KMS-11 (cell line): ENCODE measurements around the gene DCLRE1B.
A peak's percentile ranks its signal among the peaks of the same experiment; 100 is the strongest.

Experiments
- H2AFZ ChIP-seq: fragments of 200-600 bp; sonication (generic); 2 replicates; pipeline ENCODE4 v1.6.1; 2016; ENCODE audit warnings: antibody characterized with exemption, mixed run types, low read depth
- H3K27ac ChIP-seq: fragments of 200-600 bp; sonication (generic); 2 replicates; pipeline ENCODE4 v1.6.1; 2016; ENCODE audit warnings: mild to moderate bottlenecking, mixed run types
- H3K27me3 ChIP-seq: fragments of 200-600 bp; sonication (generic); 2 replicates; pipeline ENCODE4 v1.6.1; 2017; ENCODE audit warnings: mild to moderate bottlenecking, low read depth, mixed run types, moderate library complexity; ENCODE audit not compliant: insufficient read depth
- H3K36me3 ChIP-seq: fragments of 200-600 bp; sonication (generic); 2 replicates; pipeline ENCODE4 v1.6.1; 2017; ENCODE audit warnings: mild to moderate bottlenecking, mixed run types; ENCODE audit not compliant: insufficient read depth
- H3K4me1 ChIP-seq: fragments of 200-600 bp; sonication (generic); 2 replicates; pipeline ENCODE4 v1.6.1; 2016; ENCODE audit warnings: mild to moderate bottlenecking, low read depth, mixed run types; ENCODE audit not compliant: poor library complexity, severe bottlenecking
- H3K4me2 ChIP-seq: fragments of 200-600 bp; sonication (generic); 2 replicates; pipeline ENCODE4 v1.7.0; 2016; ENCODE audit warnings: mild to moderate bottlenecking, mixed run types
- H3K4me3 ChIP-seq: fragments of 200-600 bp; sonication (generic); IDR thresholded peaks from 2 replicates; pipeline ENCODE4 v1.6.1; 2017; ENCODE audit warnings: low read depth, low read length, mixed read lengths; ENCODE audit not compliant: insufficient read depth
- H3K79me2 ChIP-seq: fragments of 200-600 bp; sonication (generic); 2 replicates; pipeline ENCODE4 v1.6.1; 2016; ENCODE audit warnings: low read depth, mixed run types; ENCODE audit not compliant: insufficient read depth
- H3K9ac ChIP-seq: fragments of 200-600 bp; sonication (generic); 2 replicates; pipeline ENCODE4 v1.6.1; 2016; ENCODE audit warnings: mild to moderate bottlenecking, mixed run types
- H4K20me1 ChIP-seq: fragments of 200-600 bp; sonication (generic); 2 replicates; pipeline ENCODE4 v1.6.1; 2016; ENCODE audit warnings: mild to moderate bottlenecking, mixed run types; ENCODE audit not compliant: insufficient read depth
- TF ChIP-seq, protein P1 (sequence below): fragments of 200-600 bp; sonication (generic); conservative IDR thresholded peaks from 2 replicates; pipeline ENCODE4 v1.6.1; 2017; ENCODE audit warnings: low read depth, mild to moderate bottlenecking, antibody characterized with exemption, low read length, moderate library complexity, mixed read lengths

The DCLRE1B gene

DNA sequence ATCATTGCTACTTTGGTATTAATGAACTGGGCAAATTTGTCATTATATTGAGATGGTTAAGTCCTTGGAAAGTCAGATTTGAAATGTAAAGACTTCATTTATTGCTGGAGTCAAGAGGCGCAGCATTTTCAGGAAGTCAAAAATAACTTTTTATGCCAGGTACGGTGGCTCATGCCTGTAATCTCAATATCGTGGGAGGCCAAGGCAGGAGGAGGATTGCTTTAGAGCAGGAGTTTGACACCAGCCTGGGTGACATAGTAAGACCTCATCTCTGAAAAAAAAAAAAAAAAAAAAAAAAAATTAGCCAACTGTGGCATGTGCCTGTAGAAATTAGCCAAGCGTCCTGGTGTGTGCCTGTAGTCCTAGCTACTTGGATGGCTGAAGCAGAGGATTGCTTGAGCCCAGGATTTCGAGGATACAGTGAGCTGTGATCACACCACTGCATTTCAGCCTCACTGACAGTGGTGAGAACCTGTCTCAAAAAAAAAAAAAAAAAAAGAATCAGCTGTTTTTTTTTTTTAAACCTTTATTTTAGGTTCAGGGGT lies 29.5 kb downstream of the DCLRE1B start:
- no peak overlapping the region for H3K27ac ChIP-seq

DNA sequence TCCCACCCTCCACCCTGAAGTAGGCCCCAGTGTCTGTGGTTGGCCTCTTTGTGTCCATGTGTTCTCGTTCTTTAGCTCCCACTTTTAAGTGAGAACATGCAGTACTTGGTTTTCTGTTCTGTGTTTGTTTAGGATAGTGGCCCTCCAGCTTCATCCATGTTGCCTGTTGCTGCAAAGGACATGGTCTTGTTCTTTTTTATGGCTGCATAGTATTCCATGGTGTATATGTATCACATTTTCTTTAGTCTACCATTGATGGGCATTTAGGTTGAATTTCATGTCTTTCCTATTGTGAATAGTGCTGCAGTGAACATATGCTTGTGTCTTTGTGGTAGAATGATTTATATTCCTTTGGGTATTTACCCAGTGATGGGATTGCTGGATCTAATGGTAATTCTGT lies 30.1 kb downstream of the DCLRE1B start:
- Histone ChIP-seq H2AFZ (no peak overlapping the region), H3K4me2 (peak overlapping the region; percentile 66), H3K4me1 (peaks cover 83% of the 10 kb centered on the region), H4K20me1 (peaks cover 3% of the 10 kb centered on the region; the same call in 1 of the 2 replicates), H3K4me3 (no peak overlapping the region), H3K9ac (no peak overlapping the region), H3K27me3 (no peaks in the 10 kb centered on the region), H3K79me2 (peaks cover 93% of the 10 kb centered on the region), H3K36me3 (no peaks in the 10 kb centered on the region), H3K27ac (peak overlapping the region; percentile 36; the same call in 1 of the 2 replicates)
- TF ChIP-seq, protein P1, sequence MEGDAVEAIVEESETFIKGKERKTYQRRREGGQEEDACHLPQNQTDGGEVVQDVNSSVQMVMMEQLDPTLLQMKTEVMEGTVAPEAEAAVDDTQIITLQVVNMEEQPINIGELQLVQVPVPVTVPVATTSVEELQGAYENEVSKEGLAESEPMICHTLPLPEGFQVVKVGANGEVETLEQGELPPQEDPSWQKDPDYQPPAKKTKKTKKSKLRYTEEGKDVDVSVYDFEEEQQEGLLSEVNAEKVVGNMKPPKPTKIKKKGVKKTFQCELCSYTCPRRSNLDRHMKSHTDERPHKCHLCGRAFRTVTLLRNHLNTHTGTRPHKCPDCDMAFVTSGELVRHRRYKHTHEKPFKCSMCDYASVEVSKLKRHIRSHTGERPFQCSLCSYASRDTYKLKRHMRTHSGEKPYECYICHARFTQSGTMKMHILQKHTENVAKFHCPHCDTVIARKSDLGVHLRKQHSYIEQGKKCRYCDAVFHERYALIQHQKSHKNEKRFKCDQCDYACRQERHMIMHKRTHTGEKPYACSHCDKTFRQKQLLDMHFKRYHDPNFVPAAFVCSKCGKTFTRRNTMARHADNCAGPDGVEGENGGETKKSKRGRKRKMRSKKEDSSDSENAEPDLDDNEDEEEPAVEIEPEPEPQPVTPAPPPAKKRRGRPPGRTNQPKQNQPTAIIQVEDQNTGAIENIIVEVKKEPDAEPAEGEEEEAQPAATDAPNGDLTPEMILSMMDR: no peak

More for the DNA sequence above, 29.5 kb downstream of the DCLRE1B start:
- Histone ChIP-seq H3K4me1 (peaks cover 77% of the 10 kb centered on the region), H3K36me3 (no peaks in the 10 kb centered on the region), H3K79me2 (peaks cover 97% of the 10 kb centered on the region), H4K20me1 (peaks cover 3% of the 10 kb centered on the region; the same call in 1 of the 2 replicates), H3K4me3 (no peak overlapping the region), H3K9ac (no peak overlapping the region), H3K4me2 (no peak overlapping the region), H3K27me3 (no peaks in the 10 kb centered on the region), H2AFZ (no peak overlapping the region)
- TF ChIP-seq, protein P1: no peak

DNA sequence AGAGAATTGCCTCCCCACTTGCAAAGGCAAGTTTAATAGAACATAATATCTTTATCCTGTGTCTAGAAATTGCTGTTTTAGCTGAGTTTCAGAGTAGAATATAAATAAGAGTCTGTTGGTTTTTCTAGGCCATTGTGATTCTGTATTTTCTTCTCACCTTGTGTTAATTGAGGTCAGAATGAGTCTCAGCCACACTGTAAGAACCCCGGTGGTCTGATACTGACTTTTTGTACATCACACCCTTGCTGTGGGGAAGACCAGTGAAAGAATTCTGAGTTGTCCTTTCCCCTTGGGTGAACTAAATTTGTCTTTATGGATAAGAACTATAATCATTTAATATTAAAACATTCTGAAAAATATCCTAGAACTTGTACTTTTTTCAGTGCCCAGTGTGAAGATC lies 30.8 kb downstream of the DCLRE1B start:
- no peaks in the 10 kb centered on the region for H3K27me3 ChIP-seq
- H3K4me2 ChIP-seq: peak overlapping the region; percentile 66
- H3K36me3 ChIP-seq: no peaks in the 10 kb centered on the region
- no peak overlapping the region for H3K9ac ChIP-seq
- no peak overlapping the region for H2AFZ ChIP-seq
- peaks cover 89% of the 10 kb centered on the region for H3K4me1 ChIP-seq
- H3K79me2 ChIP-seq: peaks cover 85% of the 10 kb centered on the region
- H3K27ac ChIP-seq: peak overlapping the region; percentile 36; the same call in 1 of the 2 replicates
- H3K4me3 ChIP-seq: no peak overlapping the region
- peaks cover 3% of the 10 kb centered on the region; the same call in 1 of the 2 replicates for H4K20me1 ChIP-seq
- TF ChIP-seq, protein P1: no peak

DNA sequence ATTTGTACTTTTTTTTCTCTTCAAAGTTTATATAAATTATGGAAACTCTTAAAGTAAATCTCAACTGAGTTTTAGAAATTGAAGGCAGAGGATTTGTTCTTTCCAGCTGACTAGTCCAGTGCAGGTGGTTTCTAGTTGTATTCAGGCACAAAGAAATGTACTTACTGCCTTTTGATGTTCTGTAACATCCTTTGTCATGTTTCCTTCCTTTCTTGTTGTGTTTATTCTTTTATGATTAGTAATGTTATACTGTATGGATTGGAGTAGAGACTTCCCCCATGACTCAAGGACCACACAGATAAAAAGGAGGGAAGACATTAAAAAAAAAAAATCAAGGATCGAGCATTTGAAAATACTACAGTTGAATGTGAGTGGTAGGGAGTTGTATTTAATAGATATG lies 32.0 kb downstream of the DCLRE1B start:
- Histone ChIP-seq H3K27me3 (no peaks in the 10 kb centered on the region), H4K20me1 (peaks cover 3% of the 10 kb centered on the region; the same call in 1 of the 2 replicates), H3K4me2 (peak overlapping the region; percentile 66), H3K4me3 (no peak overlapping the region), H3K9ac (no peak overlapping the region), H3K4me1 (peaks cover 93% of the 10 kb centered on the region), H3K27ac (no peak overlapping the region; the same call in 1 of the 2 replicates), H3K36me3 (no peaks in the 10 kb centered on the region), H2AFZ (no peak overlapping the region), H3K79me2 (peaks cover 75% of the 10 kb centered on the region)
- TF ChIP-seq, protein P1: no peak
